Vagina (tissue), 2 donors: Measurements from ENCODE around the gene BCAS4. TPM values are rescaled to one million over a fixed set of nuclear protein-coding genes. Genes with fewer than 3 reads are reported as not detected.

Experiments
- DNase-seq, 2 donors: peaks; one replicate each; pipeline ENCODE4 v3.0.0-alpha.2; 2017; ENCODE audit errors: extremely low spot score in 2 of 2
- H3K27ac ChIP-seq: fragments of 200-600 bp; sonication (generic); one replicate; pipeline ENCODE4 v1.5.1; 2019
- H3K27me3 ChIP-seq: fragments of 200-600 bp; sonication (generic); one replicate; pipeline ENCODE4 v1.5.1; 2019
- H3K36me3 ChIP-seq, 2 donors: fragments of 200-600 bp; sonication (generic); one replicate each; pipeline ENCODE4 v1.5.1; 2017 to 2019
- H3K4me1 ChIP-seq: fragments of 200-600 bp; sonication (generic); one replicate; pipeline ENCODE4 v1.5.1; 2019
- H3K4me3 ChIP-seq, 2 donors: fragments of 200-600 bp; sonication (generic); 1 replicate in 1 of 2; 2 replicates in 1 of 2; pipeline ENCODE4 v1.5.1; 2016 to 2019
- H3K9me3 ChIP-seq: fragments of 200-600 bp; sonication (generic); one replicate; pipeline ENCODE4 v1.5.1; 2019
- POLR2A ChIP-seq, 2 donors: fragments of 450-650 bp; IDR thresholded peaks; one replicate each; pipeline ENCODE4 v1.6.1; 2017; ENCODE audit warnings: antibody characterized with exemption in 2 of 2, mild to moderate bottlenecking in 2 of 2, moderate library complexity in 2 of 2
- POLR2AphosphoS5 ChIP-seq, 2 donors: sonication (generic); formaldehyde crosslinking; IDR thresholded peaks; one replicate each; pipeline ENCODE4 v1.9.0; 2017; ENCODE audit warnings: antibody characterized with exemption in 2 of 2, mild to moderate bottlenecking in 2 of 2, low read depth in 1 of 2; ENCODE audit not compliant: insufficient read depth in 1 of 2
- intact Hi-C: fragments of 100-400 bp; cut with DNase I; formaldehyde crosslinking; loops from one replicate; pipeline ENCODE4 v1.15.1; 2023
- total RNA-seq: library from RNA; depleted of rRNA; stranded (reverse); fragments of >200 nt; gene quantifications from one replicate; pipeline ENCODE4 v1.2.3, GENCODE V29; 2016
- TF ChIP-seq, protein P1 (sequence below), 3 experiments: fragments of 450-650 bp in 2 of 3; fragments of 200-600 bp in 1 of 3; sonication (generic) in 1 of 3; IDR thresholded peaks; one replicate each; pipeline ENCODE4 v1.5.1; 2017 to 2019; ENCODE audit warnings: antibody characterized with exemption in 3 of 3, mild to moderate bottlenecking in 2 of 3, moderate library complexity in 2 of 3

The BCAS4 gene
- total RNA-seq, 1 donor from 2014 or later, result 1.7 TPM

DNA sequence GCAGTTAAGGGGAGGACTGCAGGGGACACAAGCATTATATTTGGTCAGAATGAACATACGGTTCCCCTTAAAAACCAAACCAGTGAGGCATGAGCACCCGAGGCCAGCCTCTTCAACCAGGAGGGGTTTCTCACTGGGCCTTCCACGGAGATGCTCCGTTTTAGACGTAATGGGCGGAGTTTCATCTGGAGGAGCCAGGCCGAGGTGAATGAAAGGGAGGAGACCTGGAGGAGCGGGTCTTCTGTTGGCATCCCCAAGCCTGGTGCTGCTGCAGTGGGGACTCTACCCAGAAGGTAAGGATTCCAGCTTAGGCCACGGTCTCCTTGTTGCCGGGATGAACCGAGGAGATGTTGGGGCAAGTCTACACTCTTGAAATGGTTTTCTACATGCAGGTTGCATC is 89.0 kb downstream of the BCAS4 start:
- Histone ChIP-seq H3K36me3 (no peaks in the 10 kb centered on the region), H3K4me3 (no peak overlapping the region), H3K27me3 (no peaks in the 10 kb centered on the region), H3K4me1 (no peaks in the 10 kb centered on the region), H3K27ac (no peak overlapping the region), H3K9me3 (no peaks in the 10 kb centered on the region)
- TF ChIP-seq, protein P1, sequence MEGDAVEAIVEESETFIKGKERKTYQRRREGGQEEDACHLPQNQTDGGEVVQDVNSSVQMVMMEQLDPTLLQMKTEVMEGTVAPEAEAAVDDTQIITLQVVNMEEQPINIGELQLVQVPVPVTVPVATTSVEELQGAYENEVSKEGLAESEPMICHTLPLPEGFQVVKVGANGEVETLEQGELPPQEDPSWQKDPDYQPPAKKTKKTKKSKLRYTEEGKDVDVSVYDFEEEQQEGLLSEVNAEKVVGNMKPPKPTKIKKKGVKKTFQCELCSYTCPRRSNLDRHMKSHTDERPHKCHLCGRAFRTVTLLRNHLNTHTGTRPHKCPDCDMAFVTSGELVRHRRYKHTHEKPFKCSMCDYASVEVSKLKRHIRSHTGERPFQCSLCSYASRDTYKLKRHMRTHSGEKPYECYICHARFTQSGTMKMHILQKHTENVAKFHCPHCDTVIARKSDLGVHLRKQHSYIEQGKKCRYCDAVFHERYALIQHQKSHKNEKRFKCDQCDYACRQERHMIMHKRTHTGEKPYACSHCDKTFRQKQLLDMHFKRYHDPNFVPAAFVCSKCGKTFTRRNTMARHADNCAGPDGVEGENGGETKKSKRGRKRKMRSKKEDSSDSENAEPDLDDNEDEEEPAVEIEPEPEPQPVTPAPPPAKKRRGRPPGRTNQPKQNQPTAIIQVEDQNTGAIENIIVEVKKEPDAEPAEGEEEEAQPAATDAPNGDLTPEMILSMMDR (IDR thresholded peaks at IDR 0.05), result no peak
- TF ChIP-seq POLR2A (IDR thresholded peaks at IDR 0.05) (no peak), POLR2AphosphoS5 (IDR thresholded peaks at IDR 0.05; ENCODE audit: insufficient read depth in 1 of 2, low read depth in 1 of 2) (no peak)
- no peak for DNase-seq
- intact Hi-C loops, result no loop called here

DNA sequence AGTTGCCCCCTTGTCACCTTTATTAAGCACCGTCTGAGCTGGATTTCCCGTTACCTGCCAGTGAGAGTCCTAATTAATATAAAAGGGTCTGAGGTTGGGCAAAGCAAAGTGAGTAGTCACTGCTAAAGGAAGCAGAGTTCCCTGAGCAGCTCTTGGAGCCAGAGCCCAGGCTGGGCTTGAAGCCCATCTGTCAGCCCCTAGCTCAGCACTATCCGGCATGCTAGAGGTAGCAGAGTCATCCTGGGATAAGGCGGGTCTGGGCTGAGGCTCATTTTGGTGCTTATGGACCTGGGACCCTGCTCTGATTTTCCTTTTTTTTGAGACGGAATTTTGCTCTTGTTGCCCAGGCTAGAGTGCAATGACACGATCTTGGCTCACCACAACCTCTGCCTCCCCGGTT is 90.2 kb downstream of the BCAS4 start:
- intact Hi-C loops, result no loop called here
- no peak overlapping the region for H3K27ac ChIP-seq
- H3K9me3 ChIP-seq, result no peaks in the 10 kb centered on the region
- DNase-seq, result no peak
- no peaks in the 10 kb centered on the region for H3K4me1 ChIP-seq
- no peaks in the 10 kb centered on the region for H3K27me3 ChIP-seq
- peaks cover 0 to 5% of the 10 kb centered on the region in 2 donors for H3K36me3 ChIP-seq
- TF ChIP-seq, protein P1 (IDR thresholded peaks at IDR 0.05), result no peak
- TF ChIP-seq POLR2AphosphoS5 (IDR thresholded peaks at IDR 0.05; ENCODE audit: insufficient read depth in 1 of 2, low read depth in 1 of 2) (no peak), POLR2A (IDR thresholded peaks at IDR 0.05) (no peak)
- H3K4me3 ChIP-seq, result no peak overlapping the region

DNA sequence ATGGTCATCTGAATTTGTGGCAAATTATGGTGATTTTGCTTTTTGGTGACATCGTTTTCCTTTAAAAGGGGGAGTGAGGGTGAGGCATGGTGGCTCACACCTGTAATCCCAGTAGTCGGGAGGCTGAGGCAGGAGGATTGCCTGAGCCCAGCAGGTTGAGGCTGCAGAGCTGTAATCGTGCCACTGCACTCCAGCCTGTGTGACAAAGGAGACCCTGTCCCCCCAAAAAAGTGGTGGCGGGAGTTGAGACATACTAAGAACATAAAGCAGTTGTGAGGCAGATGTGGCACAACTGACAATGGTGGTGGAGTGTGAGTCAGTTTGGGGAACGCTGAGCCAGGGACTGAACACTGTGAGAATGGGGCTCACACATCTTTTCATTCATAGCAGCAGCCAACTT is 90.9 kb downstream of the BCAS4 start:
- TF ChIP-seq POLR2AphosphoS5 (IDR thresholded peaks at IDR 0.05; ENCODE audit: insufficient read depth in 1 of 2, low read depth in 1 of 2), result no peak
- TF ChIP-seq, protein P1 (IDR thresholded peaks at IDR 0.05), result no peak
- TF ChIP-seq POLR2A (IDR thresholded peaks at IDR 0.05), result no peak
- no peak for DNase-seq
- Histone ChIP-seq H3K36me3 (peaks cover 0 to 5% of the 10 kb centered on the region in 2 donors), H3K4me1 (no peaks in the 10 kb centered on the region), H3K4me3 (no peak overlapping the region), H3K9me3 (no peaks in the 10 kb centered on the region), H3K27me3 (no peaks in the 10 kb centered on the region), H3K27ac (no peak overlapping the region)
- intact Hi-C loops, result no loop called here

DNA sequence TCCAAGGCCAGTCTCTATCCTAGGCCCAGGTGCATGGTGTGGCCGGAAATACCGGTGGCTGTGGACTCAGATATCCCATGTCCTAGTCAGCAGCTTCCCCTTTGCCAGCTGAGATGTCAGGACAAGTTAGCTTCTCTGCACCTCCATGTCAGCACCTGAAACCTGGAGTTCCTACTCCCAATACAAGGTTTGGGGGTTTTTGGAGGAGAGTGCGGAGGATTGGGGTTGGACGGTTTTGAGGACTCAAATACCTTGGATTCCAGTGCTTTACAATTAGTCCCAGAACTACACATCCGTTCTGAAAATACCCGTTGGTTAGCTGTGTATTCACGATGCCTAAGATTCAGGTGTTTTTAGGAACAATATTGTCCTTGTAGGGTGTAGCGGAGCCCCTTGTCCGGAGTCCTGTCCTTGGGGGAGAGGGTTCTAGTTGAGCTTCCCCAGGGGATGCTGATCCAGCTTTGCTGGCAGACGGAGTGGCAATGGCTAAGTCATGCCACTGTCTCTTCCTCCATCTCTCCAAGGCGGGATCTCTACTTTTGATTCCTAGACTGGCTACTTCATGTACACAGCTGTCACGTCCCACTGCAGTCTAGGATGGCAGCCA is 91.4 kb downstream of the BCAS4 start:
- Histone ChIP-seq H3K4me3 (no peak overlapping the region), H3K27me3 (no peaks in the 10 kb centered on the region), H3K4me1 (no peaks in the 10 kb centered on the region), H3K27ac (no peak overlapping the region), H3K9me3 (no peaks in the 10 kb centered on the region), H3K36me3 (peaks cover 0 to 9% of the 10 kb centered on the region in 2 donors)
- no peak for DNase-seq
- TF ChIP-seq, protein P1 (IDR thresholded peaks at IDR 0.05), result no peak
- TF ChIP-seq POLR2A (IDR thresholded peaks at IDR 0.05), result no peak
- TF ChIP-seq POLR2AphosphoS5 (IDR thresholded peaks at IDR 0.05; ENCODE audit: insufficient read depth in 1 of 2, low read depth in 1 of 2), result no peak
- intact Hi-C loops, result no loop called here

DNA sequence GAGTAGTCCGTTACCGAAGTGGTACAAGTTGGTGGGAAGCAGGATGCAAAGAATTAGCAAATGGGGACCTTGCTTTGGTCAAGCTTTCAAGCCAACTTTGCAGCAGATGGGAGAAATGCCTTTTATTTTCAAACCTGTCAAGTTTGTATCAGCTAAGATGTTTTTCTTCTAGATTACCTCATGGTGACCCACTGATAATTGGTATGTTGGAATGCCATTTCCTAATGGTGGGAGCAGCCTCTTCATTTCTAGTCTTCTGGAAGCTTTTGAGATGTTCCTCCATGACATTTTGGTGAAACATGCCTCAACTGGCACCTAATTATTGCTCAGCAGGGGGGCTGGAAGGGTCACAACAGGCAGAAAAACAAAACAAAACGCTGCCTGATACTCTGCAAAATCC is 92.7 kb downstream of the BCAS4 start:
- H3K27ac ChIP-seq, result no peak overlapping the region
- DNase-seq, result no peak
- no peaks in the 10 kb centered on the region for H3K27me3 ChIP-seq
- peaks cover 0 to 22% of the 10 kb centered on the region in 2 donors for H3K36me3 ChIP-seq
- H3K4me3 ChIP-seq, result no peak overlapping the region
- intact Hi-C loops, result no loop called here
- TF ChIP-seq, protein P1 (IDR thresholded peaks at IDR 0.05), result no peak
- TF ChIP-seq POLR2A (IDR thresholded peaks at IDR 0.05), result no peak
- no peak for TF ChIP-seq POLR2AphosphoS5 (IDR thresholded peaks at IDR 0.05; ENCODE audit: insufficient read depth in 1 of 2, low read depth in 1 of 2)
- no peaks in the 10 kb centered on the region for H3K4me1 ChIP-seq
- no peaks in the 10 kb centered on the region for H3K9me3 ChIP-seq
